Measurements from ENCODE around the gene ABCA4. TPM values are rescaled to one million over a fixed set of nuclear protein-coding genes. Genes with fewer than 3 reads are reported as not detected.

Gene ABCA4
- total RNA-seq, 2 donors from 2014 or later = not detected

DNA sequence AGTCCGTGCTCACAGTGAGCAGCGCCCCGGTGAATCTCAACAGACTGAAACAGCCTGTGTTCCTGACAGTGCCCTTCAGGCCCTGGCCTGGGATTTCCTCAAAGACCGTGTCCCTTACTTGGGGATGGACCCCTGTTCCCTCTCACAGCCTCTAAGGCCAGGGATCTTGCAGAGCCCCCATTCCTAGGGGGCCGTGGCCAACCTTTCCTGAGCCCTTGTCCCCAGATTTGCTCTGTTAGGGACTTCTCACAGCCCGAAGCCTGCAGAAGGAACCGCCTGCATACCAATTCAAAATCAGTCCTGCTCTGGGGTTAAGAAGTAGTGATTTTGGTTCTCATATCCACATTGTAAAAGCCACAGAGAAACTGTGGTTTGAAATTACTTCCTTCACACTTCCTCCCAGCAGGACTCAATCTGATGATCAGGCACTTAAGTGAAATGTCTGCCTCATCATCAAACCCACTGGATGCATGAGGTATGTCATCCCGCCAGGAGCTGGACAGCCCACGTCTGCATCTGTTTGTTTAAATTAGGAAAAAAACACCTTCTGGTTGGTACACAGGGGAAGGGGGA lies 14.9 kb downstream of the ABCA4 start:
- H3K4me3 Mint-ChIP-seq = no peak overlapping the region
- no peak for ATAC-seq
- H3K27ac Mint-ChIP-seq = no peak overlapping the region
- peaks cover 63% of the 10 kb centered on the region for H3K27me3 Mint-ChIP-seq
- H3K36me3 Mint-ChIP-seq (ENCODE audit: low read depth) = no peaks in the 10 kb centered on the region
- DNase-seq = no peak
- peaks cover 4% of the 10 kb centered on the region for H3K4me1 Mint-ChIP-seq
- H3K9me3 ChIP-seq (ENCODE audit: control insufficient read depth, low read length, poor library complexity, severe bottlenecking) = no peaks in the 10 kb centered on the region

DNA sequence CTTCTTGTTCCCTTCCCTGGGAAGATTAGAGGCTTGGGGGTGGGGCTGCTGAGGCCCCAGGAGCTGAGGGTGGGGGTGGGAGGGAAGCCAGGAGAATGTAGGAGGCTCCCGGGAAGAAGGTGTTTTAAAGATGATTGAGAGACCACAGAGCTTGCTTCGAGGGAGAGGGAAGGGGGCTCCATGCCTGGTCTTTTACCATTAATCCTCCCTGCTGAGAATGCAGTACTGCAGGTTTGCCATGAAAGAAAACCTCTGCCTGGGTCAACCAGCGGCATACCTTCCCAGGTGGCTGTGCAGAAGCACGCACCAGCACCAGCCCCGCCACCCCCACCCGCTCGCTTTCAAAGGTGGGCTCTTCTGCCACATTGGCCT lies 15.4 kb downstream of the ABCA4 start:
- Mint-ChIP-seq H3K27me3 (peaks cover 65% of the 10 kb centered on the region), H3K36me3 (ENCODE audit: low read depth) (no peaks in the 10 kb centered on the region), H3K4me3 (no peak overlapping the region), H3K4me1 (peaks cover 4% of the 10 kb centered on the region), H3K27ac (no peak overlapping the region)
- no peak for ATAC-seq
- no peaks in the 10 kb centered on the region for H3K9me3 ChIP-seq (ENCODE audit: control insufficient read depth, low read length, poor library complexity, severe bottlenecking)
- no peak for DNase-seq

DNA sequence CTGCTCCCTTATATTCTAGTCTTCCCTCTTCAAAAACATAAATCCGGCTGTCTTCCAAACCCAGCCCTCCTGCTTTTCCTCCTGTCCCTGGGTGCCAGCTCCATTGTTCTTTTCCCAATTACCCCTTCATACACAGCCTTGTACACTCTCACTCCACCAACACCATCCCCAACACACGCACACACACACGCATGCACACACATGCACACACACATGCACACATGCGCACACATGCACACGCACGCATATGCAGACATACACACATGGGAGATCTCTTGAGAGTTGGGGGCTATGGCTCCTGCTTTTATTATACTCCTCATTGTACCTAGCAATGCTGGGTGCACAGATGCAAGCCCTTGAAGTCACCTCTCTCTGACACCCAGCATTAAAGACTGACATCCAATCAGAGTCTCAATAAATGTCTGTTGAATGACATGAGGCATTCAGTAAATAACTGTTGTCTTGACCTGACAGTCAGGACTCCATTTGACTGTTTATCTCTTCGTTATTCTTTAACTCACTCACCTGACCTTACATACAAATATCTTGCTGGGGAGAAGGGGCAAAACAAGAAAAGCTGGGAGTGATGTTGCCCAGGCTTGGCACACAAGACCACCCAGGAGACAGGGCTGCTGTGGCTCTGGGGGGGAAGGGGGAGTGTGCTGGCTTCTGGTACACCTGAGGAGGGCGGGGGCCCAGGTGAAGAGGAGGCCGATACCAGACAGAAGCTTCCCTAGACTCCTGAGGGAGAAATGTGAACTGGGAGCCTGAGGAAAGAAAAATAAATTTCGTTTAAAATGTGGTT lies 16.0 kb downstream of the ABCA4 start:
- Mint-ChIP-seq H3K36me3 (ENCODE audit: low read depth) (no peaks in the 10 kb centered on the region), H3K27ac (no peak overlapping the region), H3K4me1 (peaks cover 4% of the 10 kb centered on the region), H3K27me3 (peaks cover 71% of the 10 kb centered on the region), H3K4me3 (no peak overlapping the region)
- DNase-seq = no peak
- no peaks in the 10 kb centered on the region for H3K9me3 ChIP-seq (ENCODE audit: control insufficient read depth, low read length, poor library complexity, severe bottlenecking)
- ATAC-seq = no peak

DNA sequence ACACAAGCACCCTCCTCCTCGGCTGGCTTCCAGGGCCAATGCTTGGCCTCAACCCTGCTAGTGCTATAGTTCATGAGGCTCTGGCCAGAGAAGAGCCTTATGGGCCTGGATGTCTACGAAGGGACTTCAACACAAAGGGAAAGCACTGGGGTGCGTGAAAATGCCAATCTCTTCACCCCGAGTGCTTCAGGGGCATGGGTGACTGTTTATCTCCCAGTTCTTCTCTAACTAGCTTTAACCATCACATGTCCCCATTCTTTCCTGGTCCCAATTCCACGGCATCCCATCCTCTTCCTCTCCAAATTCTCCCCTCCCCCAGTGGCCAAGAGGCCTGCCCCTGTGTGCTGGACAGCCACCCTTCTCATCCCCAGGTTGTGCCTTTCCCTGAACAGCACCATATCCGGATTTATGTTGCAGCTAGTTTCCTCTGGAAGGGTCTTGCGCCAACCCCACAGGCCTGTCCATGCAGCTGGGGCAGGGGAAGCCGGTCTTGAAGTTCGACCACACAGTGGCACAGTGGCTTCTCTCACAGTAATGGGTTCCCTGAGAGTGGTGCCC lies 16.7 kb downstream of the ABCA4 start:
- H3K27ac Mint-ChIP-seq = no peak overlapping the region
- DNase-seq = no peak
- peaks cover 4% of the 10 kb centered on the region for H3K4me1 Mint-ChIP-seq
- no peak overlapping the region for H3K4me3 Mint-ChIP-seq
- no peaks in the 10 kb centered on the region for H3K36me3 Mint-ChIP-seq (ENCODE audit: low read depth)
- H3K9me3 ChIP-seq (ENCODE audit: control insufficient read depth, low read length, poor library complexity, severe bottlenecking) = no peaks in the 10 kb centered on the region
- peaks cover 67% of the 10 kb centered on the region for H3K27me3 Mint-ChIP-seq
- no peak for ATAC-seq

DNA sequence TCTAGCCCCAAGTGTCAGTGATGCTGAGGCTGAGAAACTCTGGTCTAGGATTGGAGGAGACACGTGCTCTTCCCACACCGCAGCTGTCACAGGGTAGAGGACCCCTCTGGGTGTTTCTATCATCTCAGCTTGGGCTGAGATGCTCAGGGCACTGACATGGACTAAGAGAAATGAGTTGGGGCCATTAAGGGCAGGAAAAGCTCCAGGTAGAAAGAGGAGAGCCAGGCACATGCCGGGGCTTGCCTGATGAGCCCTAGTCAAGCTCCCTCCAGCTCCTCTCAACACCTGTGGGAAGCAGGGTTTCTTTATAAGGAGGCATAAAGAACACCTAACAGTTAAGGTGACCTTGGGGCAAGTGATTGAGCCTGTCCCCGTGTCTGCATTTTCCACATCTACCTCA lies 17.3 kb downstream of the ABCA4 start:
- no peak for DNase-seq
- H3K4me3 Mint-ChIP-seq = no peak overlapping the region
- no peak overlapping the region for H3K27ac Mint-ChIP-seq
- H3K27me3 Mint-ChIP-seq = peaks cover 64% of the 10 kb centered on the region
- ATAC-seq = no peak
- H3K9me3 ChIP-seq (ENCODE audit: control insufficient read depth, low read length, poor library complexity, severe bottlenecking) = no peaks in the 10 kb centered on the region
- H3K4me1 Mint-ChIP-seq = peaks cover 4% of the 10 kb centered on the region
- no peaks in the 10 kb centered on the region for H3K36me3 Mint-ChIP-seq (ENCODE audit: low read depth)

DNA sequence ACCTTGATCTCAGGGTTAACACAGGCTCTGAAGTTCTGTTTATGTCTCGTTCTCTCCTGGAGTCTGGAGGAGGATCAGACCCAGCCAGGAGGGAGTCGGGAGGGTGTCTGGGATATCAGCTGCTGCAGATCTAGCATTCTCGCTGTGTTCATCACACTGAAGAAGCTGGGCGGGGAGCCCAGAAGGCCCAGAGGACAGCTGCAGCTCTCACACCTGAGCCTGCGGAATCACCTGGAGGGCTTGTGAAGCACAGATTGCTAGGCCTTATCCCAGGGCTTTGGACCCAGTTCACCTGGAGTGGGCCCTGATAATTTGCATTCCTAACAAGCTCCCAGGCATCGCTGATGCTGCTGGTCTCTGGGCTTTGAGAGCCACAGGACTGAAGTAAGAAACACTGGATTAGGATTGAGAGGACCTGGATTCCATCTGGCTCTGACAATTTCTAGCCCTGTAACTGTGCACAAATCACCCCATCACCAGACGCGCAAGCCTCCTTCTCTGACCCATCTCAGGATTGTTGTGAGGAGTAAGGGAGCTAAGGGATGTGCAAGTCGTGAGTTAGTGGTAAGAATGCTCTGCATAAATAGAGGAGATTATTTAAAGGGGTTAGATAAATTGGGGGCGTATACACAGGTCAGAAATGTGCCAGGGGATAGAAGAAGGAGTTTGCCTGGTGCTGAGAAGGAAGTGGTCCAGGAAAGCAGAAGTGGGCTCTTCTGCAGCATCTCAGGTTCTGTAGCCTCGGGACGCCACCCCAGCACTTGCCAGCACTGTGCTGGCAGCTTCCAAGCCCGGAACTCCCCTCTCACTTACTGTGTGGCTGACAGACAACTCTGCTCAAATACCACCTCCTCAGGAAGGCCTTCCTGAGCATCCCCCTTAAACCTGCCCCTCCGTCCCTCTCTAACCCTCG lies 19.1 kb downstream of the ABCA4 start:
- DNase-seq = no peak

DNA sequence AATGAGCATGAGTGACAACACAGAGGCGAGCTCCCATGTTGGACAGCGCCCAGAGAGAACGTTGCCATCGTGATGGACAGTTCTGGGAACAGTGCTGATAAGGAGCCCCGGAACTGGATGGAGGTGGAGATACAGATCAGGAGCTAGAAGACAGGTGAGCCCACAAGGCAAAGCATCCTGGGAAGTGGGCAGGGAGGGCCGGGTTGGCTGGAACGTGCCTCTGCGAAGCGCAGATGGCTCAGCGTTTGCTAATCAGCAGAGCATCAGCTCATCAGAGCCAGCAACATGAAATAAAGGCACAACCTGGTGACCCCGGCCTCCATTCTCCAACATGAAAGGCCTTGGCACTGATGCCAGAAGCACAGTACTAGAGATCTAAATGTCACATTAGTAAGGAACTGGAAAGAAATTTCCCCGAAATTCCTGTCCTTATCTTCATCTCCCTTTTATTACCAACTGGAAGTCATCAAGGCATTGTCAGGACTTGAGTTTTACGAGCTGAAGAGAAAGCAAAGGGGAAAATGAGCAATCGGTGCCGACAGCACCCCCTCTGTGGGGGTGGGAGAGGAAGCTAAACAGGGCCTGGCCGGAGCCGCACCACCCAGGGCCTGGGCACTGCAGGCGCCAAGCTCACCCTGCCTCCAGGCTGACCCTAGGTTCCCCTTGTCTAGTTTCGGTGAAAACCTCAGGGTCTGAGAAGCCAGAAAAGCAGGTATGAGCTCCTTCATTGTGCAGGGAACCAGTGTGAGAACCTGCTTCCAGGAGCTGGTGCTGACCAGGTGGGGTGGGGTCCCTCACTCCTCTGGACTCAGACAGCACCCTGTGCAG lies 19.9 kb downstream of the ABCA4 start:
- H3K36me3 Mint-ChIP-seq (ENCODE audit: low read depth) = no peaks in the 10 kb centered on the region
- DNase-seq (no peak), ATAC-seq (no peak)
- H3K9me3 ChIP-seq (ENCODE audit: control insufficient read depth, low read length, poor library complexity, severe bottlenecking) = no peaks in the 10 kb centered on the region
- peaks cover 44% of the 10 kb centered on the region for H3K27me3 Mint-ChIP-seq
- no peak overlapping the region for H3K4me3 Mint-ChIP-seq
- H3K4me1 Mint-ChIP-seq = peaks cover 4% of the 10 kb centered on the region
- H3K27ac Mint-ChIP-seq = no peak overlapping the region

More for the DNA sequence above, 19.1 kb downstream of the ABCA4 start:
- no peaks in the 10 kb centered on the region for H3K9me3 ChIP-seq (ENCODE audit: control insufficient read depth, low read length, poor library complexity, severe bottlenecking)
- H3K4me3 Mint-ChIP-seq = no peak overlapping the region
- no peak for ATAC-seq
- peaks cover 4% of the 10 kb centered on the region for H3K4me1 Mint-ChIP-seq
- H3K27me3 Mint-ChIP-seq = peaks cover 47% of the 10 kb centered on the region
- H3K27ac Mint-ChIP-seq = no peak overlapping the region
- H3K36me3 Mint-ChIP-seq (ENCODE audit: low read depth) = no peaks in the 10 kb centered on the region

DNA sequence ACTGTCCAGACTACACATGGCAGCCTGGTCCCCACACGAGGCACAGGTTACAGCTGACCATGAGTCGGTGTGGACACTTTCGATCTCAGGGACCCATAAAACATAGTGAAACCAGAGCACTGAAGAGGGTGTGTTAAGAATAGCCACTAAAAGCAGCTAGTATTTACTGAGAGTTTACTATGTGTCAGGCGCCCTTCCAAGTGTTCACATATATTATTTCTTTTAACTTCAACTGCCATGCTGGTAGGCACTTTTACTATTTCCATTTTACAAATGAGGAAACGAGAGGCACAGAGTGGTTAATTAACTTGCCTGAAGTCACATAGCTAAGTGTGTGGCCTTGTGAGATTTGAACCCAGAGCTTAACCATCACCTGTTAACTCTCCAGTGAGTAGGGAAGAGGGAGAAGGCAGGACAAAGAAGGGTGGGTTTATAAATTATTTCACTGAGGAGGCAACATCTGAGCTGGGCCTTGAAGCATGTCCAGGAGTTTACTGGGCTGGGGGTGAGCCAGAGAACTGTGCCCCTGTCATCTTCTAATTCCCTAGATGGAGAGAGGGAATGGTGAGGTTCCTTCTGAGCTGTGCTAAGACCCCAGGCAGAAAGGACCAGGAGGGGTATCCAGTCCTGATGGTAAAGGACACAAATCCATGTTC lies 20.7 kb downstream of the ABCA4 start:
- Mint-ChIP-seq H3K27ac (no peak overlapping the region), H3K36me3 (ENCODE audit: low read depth) (no peaks in the 10 kb centered on the region), H3K4me1 (peaks cover 3% of the 10 kb centered on the region), H3K27me3 (peaks cover 43% of the 10 kb centered on the region), H3K4me3 (no peak overlapping the region)
- DNase-seq (no peak), ATAC-seq (no peak)
- no peaks in the 10 kb centered on the region for H3K9me3 ChIP-seq (ENCODE audit: control insufficient read depth, low read length, poor library complexity, severe bottlenecking)

DNA sequence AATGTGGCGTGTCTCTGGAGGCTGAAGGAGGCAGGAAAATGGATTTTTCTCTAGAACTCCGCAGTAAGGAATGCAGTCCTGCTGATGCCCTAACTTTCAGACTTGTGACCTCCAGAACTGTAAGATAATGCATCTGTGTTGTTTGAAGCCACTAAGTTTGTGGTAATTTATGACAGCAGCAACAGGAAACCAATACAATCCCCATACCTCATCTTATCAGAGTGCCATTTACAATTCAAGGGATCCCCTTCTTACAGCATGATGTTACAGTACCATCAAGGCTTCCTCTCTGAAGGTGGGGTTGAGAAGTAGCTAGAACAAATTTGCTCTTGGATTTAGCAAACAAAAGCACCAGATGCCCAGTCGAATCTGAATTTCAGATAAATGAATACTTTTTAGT lies 21.6 kb downstream of the ABCA4 start:
- H3K27ac Mint-ChIP-seq = no peak overlapping the region
- no peak for ATAC-seq
- no peaks in the 10 kb centered on the region for H3K9me3 ChIP-seq (ENCODE audit: control insufficient read depth, low read length, poor library complexity, severe bottlenecking)
- peaks cover 2% of the 10 kb centered on the region for H3K4me1 Mint-ChIP-seq
- no peaks in the 10 kb centered on the region for H3K36me3 Mint-ChIP-seq (ENCODE audit: low read depth)
- peaks cover 35% of the 10 kb centered on the region for H3K27me3 Mint-ChIP-seq
- DNase-seq = no peak
- no peak overlapping the region for H3K4me3 Mint-ChIP-seq

DNA sequence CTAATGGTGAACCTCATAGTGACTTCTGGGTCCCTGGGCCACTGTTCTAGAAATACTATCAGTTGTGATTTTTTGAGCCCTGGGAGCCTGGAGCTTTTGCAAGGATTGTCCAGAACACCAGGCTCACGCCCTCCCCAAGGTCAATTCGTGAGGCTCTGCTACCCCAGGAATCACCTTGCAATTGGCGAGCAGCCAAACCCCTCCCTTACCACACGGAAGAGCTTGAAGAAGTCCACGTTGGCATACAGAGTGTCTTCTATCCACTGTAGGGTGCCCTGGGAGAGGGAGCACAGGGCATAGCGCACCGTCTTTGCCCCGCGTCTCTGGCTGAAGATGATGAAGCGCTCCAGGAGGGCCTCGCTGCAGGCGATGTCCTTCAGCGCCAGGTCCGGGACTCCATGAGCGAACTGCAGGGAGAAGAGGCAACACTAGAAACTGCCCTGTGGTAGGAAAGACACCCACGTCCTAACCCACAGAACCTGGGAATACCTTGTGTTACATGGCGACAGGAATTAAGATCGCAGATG lies 22.3 kb downstream of the ABCA4 start:
- no peak for DNase-seq
- H3K27ac Mint-ChIP-seq = no peak overlapping the region
- peaks cover 38% of the 10 kb centered on the region for H3K27me3 Mint-ChIP-seq
- peaks cover 6% of the 10 kb centered on the region for H3K4me1 Mint-ChIP-seq
- no peaks in the 10 kb centered on the region for H3K36me3 Mint-ChIP-seq (ENCODE audit: low read depth)
- H3K4me3 Mint-ChIP-seq = no peak overlapping the region
- H3K9me3 ChIP-seq (ENCODE audit: control insufficient read depth, low read length, poor library complexity, severe bottlenecking) = no peaks in the 10 kb centered on the region
- ATAC-seq = no peak

DNA sequence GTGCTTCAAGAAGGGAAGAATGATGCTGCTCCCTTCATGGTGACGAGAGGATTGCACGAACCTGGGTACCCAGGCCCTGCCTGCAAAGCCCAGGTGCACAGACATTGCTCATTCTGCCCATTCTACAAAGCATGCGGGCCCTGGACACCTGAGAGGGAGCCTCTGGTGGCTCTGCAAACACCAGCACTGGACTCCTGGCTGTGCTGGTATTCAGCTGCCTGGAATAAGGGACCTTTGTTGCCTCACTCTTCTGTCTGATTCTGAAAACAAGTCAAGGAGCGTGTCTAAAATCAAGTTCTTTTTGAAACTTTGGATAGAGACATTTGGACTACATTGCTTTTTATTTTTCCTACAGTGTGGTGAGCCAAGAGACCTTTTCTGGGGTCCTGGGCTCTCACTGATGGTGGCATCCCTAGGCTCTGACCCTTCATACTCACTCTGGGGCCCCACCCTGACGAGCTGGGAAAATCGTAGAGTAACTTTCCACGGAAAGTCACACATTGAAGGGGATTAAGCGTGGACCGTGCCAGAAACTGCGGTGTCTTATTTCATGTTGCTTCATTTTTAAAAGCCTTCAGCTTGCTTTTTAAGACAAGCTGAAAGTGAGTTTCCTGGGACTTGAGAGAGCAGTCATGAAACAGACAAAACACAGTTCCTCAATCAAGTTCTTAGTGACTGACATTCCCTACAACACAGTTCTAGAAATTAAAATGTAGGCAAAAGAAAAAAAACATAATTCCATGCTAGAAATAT lies 24.0 kb downstream of the ABCA4 start:
- Mint-ChIP-seq H3K36me3 (ENCODE audit: low read depth) (no peaks in the 10 kb centered on the region), H3K4me3 (no peak overlapping the region), H3K27me3 (peaks cover 34% of the 10 kb centered on the region), H3K4me1 (peaks cover 12% of the 10 kb centered on the region), H3K27ac (no peak overlapping the region)
- ATAC-seq (no peak), DNase-seq (no peak)
- no peaks in the 10 kb centered on the region for H3K9me3 ChIP-seq (ENCODE audit: control insufficient read depth, low read length, poor library complexity, severe bottlenecking)

Data from T-helper 17 cell (primary cell).